NT2/D1 (cell line): ENCODE data around the gene NBAS.

Experiments used
- DNase-seq: peaks from one replicate; pipeline ENCODE4 v3.0.0-alpha.2; 2011; ENCODE audit warnings: low read depth, low spot score
- H3K27me3 ChIP-seq: 2 replicates; pipeline ENCODE4 v1.6.0; 2011; ENCODE audit warnings: mild to moderate bottlenecking; ENCODE audit not compliant: insufficient read length, insufficient read depth
- H3K36me3 ChIP-seq: 2 replicates; pipeline ENCODE4 v1.6.1; 2011; ENCODE audit warnings: mild to moderate bottlenecking, low read length, mixed read lengths; ENCODE audit not compliant: insufficient read depth, insufficient read length
- H3K4me1 ChIP-seq: 2 replicates; pipeline ENCODE4 v1.5.1; 2011; ENCODE audit not compliant: insufficient read depth, insufficient read length
- H3K4me3 ChIP-seq: 2 replicates; pipeline ENCODE4 v1.5.1; 2011; ENCODE audit warnings: low read depth; ENCODE audit not compliant: insufficient read length
- H3K9ac ChIP-seq: 2 replicates; pipeline ENCODE4 v1.6.0; 2011; ENCODE audit warnings: low read depth; ENCODE audit not compliant: insufficient read length
- H3K9me3 ChIP-seq: 2 replicates; pipeline ENCODE4 v1.5.1; 2011; ENCODE audit warnings: mild to moderate bottlenecking, low read length; ENCODE audit not compliant: insufficient read depth
- SUZ12 ChIP-seq: IDR thresholded peaks from 2 replicates; pipeline ENCODE4 v1.6.1; 2011; ENCODE audit not compliant: insufficient read length, insufficient read depth; ENCODE audit errors: extremely low read depth
- YY1 ChIP-seq: IDR thresholded peaks from 2 replicates; pipeline ENCODE4 v1.6.1; 2011; ENCODE audit not compliant: insufficient read length, insufficient read depth
- ZNF274 ChIP-seq: IDR thresholded peaks from 2 replicates; pipeline ENCODE4 v1.6.1; 2011; ENCODE audit warnings: mild to moderate bottlenecking, low read depth, low read length

Gene NBAS

GRCh38 chr2:15571729-15572128, 10.6 kb upstream of the NBAS start:
- TF ChIP-seq SUZ12 (no peak), YY1 (no peak), ZNF274 (no peak)
- H3K4me1 ChIP-seq: no peaks in the 10 kb centered on the region

GRCh38 chr2:15570104-15570503, 9.0 kb upstream of the NBAS start:
- no peak for TF ChIP-seq ZNF274
- no peak for TF ChIP-seq YY1
- TF ChIP-seq SUZ12: no peak
- Histone ChIP-seq H3K36me3 (no peaks in the 10 kb centered on the region), H3K4me1 (no peaks in the 10 kb centered on the region), H3K9me3 (no peaks in the 10 kb centered on the region), H3K9ac (no peak overlapping the region), H3K27me3 (no peaks in the 10 kb centered on the region), H3K4me3 (no peak overlapping the region)
- no peak for DNase-seq

More at GRCh38 chr2:15571729-15572128, 10.6 kb upstream of the NBAS start:
- DNase-seq: no peak
- no peak overlapping the region for H3K9ac ChIP-seq
- no peak overlapping the region for H3K4me3 ChIP-seq
- H3K9me3 ChIP-seq: no peaks in the 10 kb centered on the region
- H3K27me3 ChIP-seq: no peaks in the 10 kb centered on the region
- no peaks in the 10 kb centered on the region for H3K36me3 ChIP-seq

GRCh38 chr2:15568874-15569273, 7.7 kb upstream of the NBAS start:
- Histone ChIP-seq H3K9me3 (no peaks in the 10 kb centered on the region), H3K9ac (no peak overlapping the region), H3K4me3 (no peak overlapping the region), H3K4me1 (no peaks in the 10 kb centered on the region), H3K27me3 (no peaks in the 10 kb centered on the region), H3K36me3 (no peaks in the 10 kb centered on the region)
- no peak for TF ChIP-seq SUZ12
- TF ChIP-seq ZNF274: no peak
- TF ChIP-seq YY1: no peak
- DNase-seq: no peak

GRCh38 chr2:15566912-15567311, 5.8 kb upstream of the NBAS start:
- no peaks in the 10 kb centered on the region for H3K36me3 ChIP-seq
- no peak overlapping the region for H3K9ac ChIP-seq
- H3K27me3 ChIP-seq: no peaks in the 10 kb centered on the region
- no peak overlapping the region for H3K4me3 ChIP-seq
- H3K4me1 ChIP-seq: no peaks in the 10 kb centered on the region
- TF ChIP-seq ZNF274 (no peak), SUZ12 (no peak), YY1 (no peak)
- no peak for DNase-seq
- no peaks in the 10 kb centered on the region for H3K9me3 ChIP-seq

- Histone ChIP-seq H3K9me3 (no peaks in the 10 kb centered on the region), H3K4me3 (no peak overlapping the region)
These were observed 5.0 kb upstream of the NBAS start for GRCh38 chr2:15565994-15566671.

GRCh38 chr2:15565392-15565791, 4.3 kb upstream of the NBAS start:
- no peak for TF ChIP-seq YY1
- no peak for TF ChIP-seq ZNF274
- TF ChIP-seq SUZ12: no peak
- no peaks in the 10 kb centered on the region for H3K4me1 ChIP-seq
- H3K4me3 ChIP-seq: no peak overlapping the region
- H3K9me3 ChIP-seq: no peaks in the 10 kb centered on the region
- no peak for DNase-seq
- H3K36me3 ChIP-seq: no peaks in the 10 kb centered on the region
- H3K9ac ChIP-seq: no peak overlapping the region
- no peaks in the 10 kb centered on the region for H3K27me3 ChIP-seq

More at GRCh38 chr2:15565994-15566671, 5.0 kb upstream of the NBAS start:
- TF ChIP-seq YY1 (no peak), SUZ12 (no peak), ZNF274 (no peak)
- Histone ChIP-seq H3K4me1 (no peaks in the 10 kb centered on the region), H3K36me3 (no peaks in the 10 kb centered on the region), H3K27me3 (no peaks in the 10 kb centered on the region), H3K9ac (no peak overlapping the region)
- no peak for DNase-seq

GRCh38 chr2:15563227-15564100, 2.3 kb upstream of the NBAS start:
- Histone ChIP-seq H3K4me1 (no peaks in the 10 kb centered on the region), H3K9me3 (no peaks in the 10 kb centered on the region), H3K27me3 (no peaks in the 10 kb centered on the region), H3K9ac (no peak overlapping the region), H3K36me3 (no peaks in the 10 kb centered on the region), H3K4me3 (no peak overlapping the region)
- TF ChIP-seq SUZ12 (no peak), YY1 (no peak), ZNF274 (no peak)
- DNase-seq: no peak
